ENCODE results near the gene R3HDM4. TPM values are rescaled to one million over a fixed set of nuclear protein-coding genes. Genes with fewer than 3 reads are reported as not detected.

The R3HDM4 gene
- total and polyA plus RNA-seq, 10 of the 15 experiments (the other 5 are each of a cell fraction or from before 2014, with no cell fraction given), result 1.3 to 65.8 (median 27.7) TPM

GRCh38 chr19:925526-926322 lies 12.7 kb upstream of the R3HDM4 start, which contains the start of gene ARID3A (continued):
- TF ChIP-seq PKNOX1 (IDR thresholded peaks at IDR 0.05) (no peak), ZSCAN29 (IDR thresholded peaks at IDR 0.05) (peak; percentile 91), ZBTB4 (CRISPR knock-in tag; IDR thresholded peaks at IDR 0.05) (no peak), SIN3A (IDR thresholded peaks at IDR 0.05; ENCODE audit: low read depth, low read length) (no peak), STAT1 (conservative IDR thresholded peaks at IDR 0.05) (no peak), NKRF (conservative IDR thresholded peaks at IDR 0.05) (peak; percentile 54; the same call in 1 of the 2 replicates), WRNIP1 (IDR thresholded peaks at IDR 0.05; ENCODE audit: borderline replicate concordance, low read depth, low read length) (no peak), CBX3 (IDR thresholded peaks at IDR 0.05; ENCODE audit: borderline replicate concordance, low read depth) (no peak), KLF5 (IDR thresholded peaks at IDR 0.05; ENCODE audit: partially characterized antibody) (no peak), ZNF24 (IDR thresholded peaks at IDR 0.05) (no peak), JUNB (IDR thresholded peaks at IDR 0.05) (peak; percentile 99), ZNF384 (IDR thresholded peaks at IDR 0.05; ENCODE audit: borderline replicate concordance, low read depth, low read length) (no peak), CEBPZ (IDR thresholded peaks at IDR 0.05; ENCODE audit: low read depth, low read length) (no peak), LARP7 (IDR thresholded peaks at IDR 0.05) (peak; percentile 85; the same call in 1 of the 2 replicates), E2F8 (IDR thresholded peaks at IDR 0.05; ENCODE audit: low read depth, partially characterized antibody) (no peak), TARDBP (IDR thresholded peaks at IDR 0.05; ENCODE audit: borderline replicate concordance) (no peak; the same call in 1 of the 2 replicates)

Data from GM12878 (cell line).